Body of pancreas (tissue), 4 donors: ENCODE measurements around the gene PDZD8. TPM values are rescaled to one million over a fixed set of nuclear protein-coding genes. Genes with fewer than 3 reads are reported as not detected.

Experiments used
- ATAC-seq: fragments of 150-250 bp; one replicate; pipeline ENCODE4 v1.9.1; 2016
- DNase-seq, 4 donors: peaks; one replicate each; pipeline ENCODE4 v3.0.0-alpha.2; 2019
- H3K27ac ChIP-seq, 4 donors: fragments of 200-600 bp; sonication (generic); 1 replicate in 3 of 4; 2 replicates in 1 of 4; pipeline versions ENCODE4 v1.5.1 to v1.6.1; 2016 to 2019; ENCODE audit warnings: mild to moderate bottlenecking in 1 of 4, mixed read lengths in 1 of 4, moderate library complexity in 1 of 4
- H3K27me3 ChIP-seq, 2 donors: fragments of 200-600 bp; sonication (generic); one replicate each; pipeline ENCODE4 v1.6.0; 2016; ENCODE audit warnings: mild to moderate bottlenecking in 1 of 2
- H3K36me3 ChIP-seq, 2 donors: fragments of 200-600 bp; sonication (generic); replicated peaks in 1 of 2; 2 replicates each; pipeline ENCODE4 v1.5.1; 2016; ENCODE audit warnings: low read depth in 2 of 2; ENCODE audit not compliant: insufficient read depth in 1 of 2
- H3K4me1 ChIP-seq: fragments of 200-600 bp; sonication (generic); one replicate; pipeline ENCODE4 v1.6.0; 2016
- H3K4me3 ChIP-seq, 2 donors: fragments of 200-600 bp; sonication (generic); 1 replicate in 1 of 2; 2 replicates in 1 of 2; pipeline ENCODE4 v1.5.1; 2016 to 2019
- H3K9me3 ChIP-seq, 3 donors: fragments of 200-600 bp; sonication (generic); 1 replicate in 2 of 3; 2 replicates in 1 of 3; pipeline ENCODE4 v1.5.1; 2016
- CTCF ChIP-seq, 7 experiments: fragments of 450-650 bp in 4 of 7; fragments of 200-600 bp in 3 of 7; sonication (generic) in 3 of 7; IDR thresholded peaks; one replicate each; pipeline ENCODE4 v1.5.1; 2016 to 2019; ENCODE audit warnings: antibody characterized with exemption in 7 of 7
- POLR2A ChIP-seq, 3 donors: fragments of 450-650 bp; IDR thresholded peaks; one replicate each; pipeline ENCODE4 v1.6.1; 2016; ENCODE audit warnings: antibody characterized with exemption in 3 of 3, mild to moderate bottlenecking in 2 of 3
- WGBS, 2 donors: methylation state at CpG; one replicate each; pipeline ENCODE4 v1.1.5; 2017; 5-methylcytosine and 5-hydroxymethylcytosine counted together
- intact Hi-C: fragments of 100-400 bp; cut with DNase I; formaldehyde crosslinking; loops from one replicate; pipeline ENCODE4 v1.15.1; 2023
- total RNA-seq, 2 donors: library from RNA; depleted of rRNA; stranded (reverse); fragments of >200 nt; gene quantifications; one replicate each; pipeline ENCODE4 v1.1.0, GENCODE V29; 2016

The PDZD8 gene
- total RNA-seq, 2 donors from 2014 or later = 34.3 to 36.8 TPM

DNA sequence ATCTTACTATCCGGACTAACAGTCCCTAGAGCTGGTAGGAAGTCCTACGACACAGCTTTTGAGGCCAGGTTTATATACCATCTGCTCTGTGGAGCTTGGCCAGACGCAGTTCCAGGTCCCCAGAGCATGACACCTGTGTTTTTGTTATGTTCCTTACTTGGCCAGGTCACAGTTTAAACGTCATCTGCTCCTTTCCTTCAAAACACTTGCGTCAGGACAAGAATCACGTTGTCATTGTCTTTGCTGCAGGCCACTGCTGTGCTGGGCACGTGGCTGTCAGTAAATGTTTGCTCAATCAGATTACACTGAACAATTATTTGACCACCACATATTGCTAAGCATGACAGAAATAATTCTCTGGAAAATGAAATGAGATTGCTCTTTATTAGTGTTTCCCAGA is 110.5 kb downstream of the PDZD8 start:
- Histone ChIP-seq H3K27ac (peak overlapping the region in 1 of 4 donors; percentile 43), H3K36me3 (no peaks in the 10 kb centered on the region), H3K4me1 (peaks cover 19% of the 10 kb centered on the region), H3K27me3 (no peaks in the 10 kb centered on the region), H3K9me3 (no peaks in the 10 kb centered on the region), H3K4me3 (no peak overlapping the region)
- 23 to 27% methylated on average over 7 of the region's 7 CpGs for WGBS, 2 donors
- no peak for TF ChIP-seq POLR2A (IDR thresholded peaks at IDR 0.05)
- no peak for TF ChIP-seq CTCF (IDR thresholded peaks at IDR 0.05)
- intact Hi-C loops = no loop called here
- ATAC-seq = peak; percentile 92
- DNase-seq = peak; percentile 52 to 78 (median 66)

- no peaks in the 10 kb centered on the region for H3K27me3 ChIP-seq
- H3K36me3 ChIP-seq = no peaks in the 10 kb centered on the region
- DNase-seq (no peak), ATAC-seq (no peak)
- no peak overlapping the region for H3K4me3 ChIP-seq
- TF ChIP-seq POLR2A (IDR thresholded peaks at IDR 0.05) = no peak
- TF ChIP-seq CTCF (IDR thresholded peaks at IDR 0.05) = no peak
- 62 to 67% methylated on average over 5 to 7 of the region's 7 CpGs for WGBS, 2 donors
- H3K27ac ChIP-seq = no peak overlapping the region
- peaks cover 19% of the 10 kb centered on the region for H3K4me1 ChIP-seq
- no peaks in the 10 kb centered on the region for H3K9me3 ChIP-seq
- intact Hi-C loops = no loop called here
Observed at GRCh38 chr10:117262903-117263293, 112.3 kb downstream of the PDZD8 start.

GRCh38 chr10:117262291-117262902 is 112.8 kb downstream of the PDZD8 start:
- H3K9me3 ChIP-seq = no peaks in the 10 kb centered on the region
- no peaks in the 10 kb centered on the region for H3K36me3 ChIP-seq
- TF ChIP-seq POLR2A (IDR thresholded peaks at IDR 0.05) = no peak
- no peak for TF ChIP-seq CTCF (IDR thresholded peaks at IDR 0.05)
- 85 to 92% methylated on average over 10 of the region's 10 CpGs for WGBS, 2 donors
- H3K4me3 ChIP-seq = no peak overlapping the region
- no peak overlapping the region for H3K27ac ChIP-seq
- no peaks in the 10 kb centered on the region for H3K27me3 ChIP-seq
- no peak for ATAC-seq
- DNase-seq = no peak
- intact Hi-C loops = no loop called here
- peaks cover 19% of the 10 kb centered on the region for H3K4me1 ChIP-seq

GRCh38 chr10:117261501-117261900 is 113.7 kb downstream of the PDZD8 start:
- WGBS, 2 donors = 79 to 88% methylated on average over 3 of the region's 3 CpGs
- H3K36me3 ChIP-seq = no peaks in the 10 kb centered on the region

More at GRCh38 chr10:117261501-117261900, 113.7 kb downstream of the PDZD8 start:
- Histone ChIP-seq H3K27ac (no peak overlapping the region), H3K9me3 (no peaks in the 10 kb centered on the region), H3K4me1 (peaks cover 19% of the 10 kb centered on the region), H3K27me3 (no peaks in the 10 kb centered on the region), H3K4me3 (no peak overlapping the region)
- ATAC-seq (no peak), DNase-seq (no peak)
- intact Hi-C loops = no loop called here
- TF ChIP-seq CTCF (IDR thresholded peaks at IDR 0.05) (no peak), POLR2A (IDR thresholded peaks at IDR 0.05) (no peak)
